K562 (cell line): ENCODE results near the gene SSR4. TPM values are rescaled to one million over a fixed set of nuclear protein-coding genes. Genes with fewer than 3 reads are reported as not detected.

Experiments used
- FOXM1 ChIP-seq, 2 experiments: fragments of 450-650 bp in 1 of 2; sonication (generic) in 1 of 2; formaldehyde crosslinking in 1 of 2; IDR thresholded peaks; 2 replicates each; pipeline versions ENCODE4 v1.6.1 to v1.9.0; 2017 to 2022; ENCODE audit warnings: low read depth in 2 of 2, mild to moderate bottlenecking in 2 of 2, missing genetic modification reagents in 1 of 2, moderate library complexity in 1 of 2
- NR4A1 ChIP-seq, 2 experiments: fragments of 250-450 bp in 1 of 2; fragments of 450-650 bp in 1 of 2; sonication (Bioruptor Pico) in 1 of 2; IDR thresholded peaks; 2 replicates each; pipeline versions ENCODE4 v1.4.0 to v1.6.1; 2016 to 2020; ENCODE audit warnings: mild to moderate bottlenecking in 2 of 2, missing compliant biosample characterization in 1 of 2, missing genetic modification characterization in 1 of 2, moderate library complexity in 1 of 2
- XRCC5 ChIP-seq: fragments of 200-400 bp; formaldehyde crosslinking; IDR thresholded peaks from 2 replicates; pipeline ENCODE4 v1.6.1; 2017; ENCODE audit warnings: low read depth, mild to moderate bottlenecking, low read length
- polyA plus RNA-seq, 8 experiments: library from polyadenylated mRNA; depleted of rRNA in 4 of 8; stranded (reverse) in 5 of 8; unstranded in 3 of 8; fragments of >200 nt; fragmentation: Nextera tagmentation in 2 of 8; fragmentation: Illumina TruSeq in 1 of 8; extraction: Ambion mirVana in 2 of 8; extraction: Trizol in 1 of 8; gene quantifications; 2 replicates each; pipeline versions ENCODE4 v1.2.1 to v1.2.3, GENCODE V29; 2011 to 2014; ENCODE audit warnings: inconsistent platforms in 1 of 8, missing spikeins in 1 of 8
- total RNA-seq, 7 experiments: library from RNA; depleted of rRNA in 6 of 7; stranded (reverse); fragments of >200 nt in 6 of 7; fragmentation: Illumina TruSeq in 2 of 7; extraction: Trizol in 2 of 7; gene quantifications; 2 replicates each; pipeline versions ENCODE4 v1.2.1 to v1.2.3, GENCODE V29; 2011 to 2021; ENCODE audit warnings: low replicate concordance in 1 of 7
- TF ChIP-seq, protein P1 (sequence below): sonication (generic); formaldehyde crosslinking; IDR thresholded peaks from 2 replicates; pipeline ENCODE4 v1.8.0; 2023; ENCODE audit warnings: missing genetic modification reagents, mild to moderate bottlenecking, borderline replicate concordance
- TF ChIP-seq, protein P2 (sequence below): fragments of 250-450 bp; sonication (Bioruptor Pico); IDR thresholded peaks from 2 replicates; pipeline ENCODE4 v1.4.0; 2020; ENCODE audit warnings: mild to moderate bottlenecking, moderate library complexity

Gene SSR4
- total and polyA plus RNA-seq, 9 of the 15 experiments (the other 6 are each of a cell fraction or from before 2014, with no cell fraction given) = 146 to 492 (median 272) TPM

DNA sequence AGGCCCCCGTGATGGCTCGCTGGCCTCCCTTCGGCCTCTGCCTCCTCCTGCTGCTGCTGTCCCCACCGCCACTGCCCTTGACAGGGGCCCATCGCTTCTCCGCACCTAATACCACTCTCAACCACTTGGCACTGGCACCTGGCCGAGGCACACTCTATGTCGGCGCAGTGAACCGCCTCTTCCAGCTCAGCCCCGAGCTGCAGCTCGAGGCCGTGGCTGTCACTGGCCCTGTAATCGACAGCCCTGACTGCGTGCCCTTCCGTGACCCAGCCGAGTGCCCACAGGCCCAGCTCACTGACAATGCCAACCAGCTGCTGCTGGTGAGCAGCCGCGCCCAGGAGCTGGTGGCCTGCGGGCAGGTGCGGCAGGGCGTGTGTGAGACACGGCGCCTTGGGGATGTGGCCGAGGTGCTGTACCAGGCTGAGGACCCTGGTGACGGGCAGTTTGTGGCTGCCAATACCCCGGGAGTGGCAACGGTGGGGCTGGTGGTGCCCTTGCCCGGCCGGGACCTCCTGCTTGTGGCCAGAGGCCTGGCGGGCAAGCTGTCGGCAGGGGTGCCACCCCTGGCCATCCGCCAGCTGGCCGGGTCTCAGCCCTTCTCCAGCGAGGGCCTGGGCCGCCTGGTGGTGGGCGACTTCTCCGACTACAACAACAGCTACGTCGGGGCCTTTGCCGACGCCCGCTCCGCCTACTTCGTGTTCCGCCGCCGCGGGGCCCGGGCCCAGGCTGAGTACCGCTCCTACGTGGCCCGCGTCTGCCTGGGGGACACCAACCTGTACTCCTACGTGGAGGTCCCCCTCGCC, 27.4 kb upstream of the SSR4 start (continued):
- TF ChIP-seq, protein P1, sequence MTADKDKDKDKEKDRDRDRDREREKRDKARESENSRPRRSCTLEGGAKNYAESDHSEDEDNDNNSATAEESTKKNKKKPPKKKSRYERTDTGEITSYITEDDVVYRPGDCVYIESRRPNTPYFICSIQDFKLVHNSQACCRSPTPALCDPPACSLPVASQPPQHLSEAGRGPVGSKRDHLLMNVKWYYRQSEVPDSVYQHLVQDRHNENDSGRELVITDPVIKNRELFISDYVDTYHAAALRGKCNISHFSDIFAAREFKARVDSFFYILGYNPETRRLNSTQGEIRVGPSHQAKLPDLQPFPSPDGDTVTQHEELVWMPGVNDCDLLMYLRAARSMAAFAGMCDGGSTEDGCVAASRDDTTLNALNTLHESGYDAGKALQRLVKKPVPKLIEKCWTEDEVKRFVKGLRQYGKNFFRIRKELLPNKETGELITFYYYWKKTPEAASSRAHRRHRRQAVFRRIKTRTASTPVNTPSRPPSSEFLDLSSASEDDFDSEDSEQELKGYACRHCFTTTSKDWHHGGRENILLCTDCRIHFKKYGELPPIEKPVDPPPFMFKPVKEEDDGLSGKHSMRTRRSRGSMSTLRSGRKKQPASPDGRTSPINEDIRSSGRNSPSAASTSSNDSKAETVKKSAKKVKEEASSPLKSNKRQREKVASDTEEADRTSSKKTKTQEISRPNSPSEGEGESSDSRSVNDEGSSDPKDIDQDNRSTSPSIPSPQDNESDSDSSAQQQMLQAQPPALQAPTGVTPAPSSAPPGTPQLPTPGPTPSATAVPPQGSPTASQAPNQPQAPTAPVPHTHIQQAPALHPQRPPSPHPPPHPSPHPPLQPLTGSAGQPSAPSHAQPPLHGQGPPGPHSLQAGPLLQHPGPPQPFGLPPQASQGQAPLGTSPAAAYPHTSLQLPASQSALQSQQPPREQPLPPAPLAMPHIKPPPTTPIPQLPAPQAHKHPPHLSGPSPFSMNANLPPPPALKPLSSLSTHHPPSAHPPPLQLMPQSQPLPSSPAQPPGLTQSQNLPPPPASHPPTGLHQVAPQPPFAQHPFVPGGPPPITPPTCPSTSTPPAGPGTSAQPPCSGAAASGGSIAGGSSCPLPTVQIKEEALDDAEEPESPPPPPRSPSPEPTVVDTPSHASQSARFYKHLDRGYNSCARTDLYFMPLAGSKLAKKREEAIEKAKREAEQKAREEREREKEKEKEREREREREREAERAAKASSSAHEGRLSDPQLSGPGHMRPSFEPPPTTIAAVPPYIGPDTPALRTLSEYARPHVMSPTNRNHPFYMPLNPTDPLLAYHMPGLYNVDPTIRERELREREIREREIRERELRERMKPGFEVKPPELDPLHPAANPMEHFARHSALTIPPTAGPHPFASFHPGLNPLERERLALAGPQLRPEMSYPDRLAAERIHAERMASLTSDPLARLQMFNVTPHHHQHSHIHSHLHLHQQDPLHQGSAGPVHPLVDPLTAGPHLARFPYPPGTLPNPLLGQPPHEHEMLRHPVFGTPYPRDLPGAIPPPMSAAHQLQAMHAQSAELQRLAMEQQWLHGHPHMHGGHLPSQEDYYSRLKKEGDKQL (CRISPR knock-in tag) = no peak
- TF ChIP-seq NR4A1 (CRISPR knock-in tag; IDR thresholded peaks at IDR 0.05) (no peak), NR4A1 (tag; IDR thresholded peaks at IDR 0.05) (no peak), FOXM1 (IDR thresholded peaks at IDR 0.05; ENCODE audit: low read depth) (no peak), FOXM1 (CRISPR knock-in tag; IDR thresholded peaks at IDR 0.05; ENCODE audit: low read depth) (peak; percentile 63; the same call in 1 of the 2 replicates), XRCC5 (0 out of 2 replicates have a peak, but pooled peaks have one; percentile 0)
- TF ChIP-seq, protein P2, sequence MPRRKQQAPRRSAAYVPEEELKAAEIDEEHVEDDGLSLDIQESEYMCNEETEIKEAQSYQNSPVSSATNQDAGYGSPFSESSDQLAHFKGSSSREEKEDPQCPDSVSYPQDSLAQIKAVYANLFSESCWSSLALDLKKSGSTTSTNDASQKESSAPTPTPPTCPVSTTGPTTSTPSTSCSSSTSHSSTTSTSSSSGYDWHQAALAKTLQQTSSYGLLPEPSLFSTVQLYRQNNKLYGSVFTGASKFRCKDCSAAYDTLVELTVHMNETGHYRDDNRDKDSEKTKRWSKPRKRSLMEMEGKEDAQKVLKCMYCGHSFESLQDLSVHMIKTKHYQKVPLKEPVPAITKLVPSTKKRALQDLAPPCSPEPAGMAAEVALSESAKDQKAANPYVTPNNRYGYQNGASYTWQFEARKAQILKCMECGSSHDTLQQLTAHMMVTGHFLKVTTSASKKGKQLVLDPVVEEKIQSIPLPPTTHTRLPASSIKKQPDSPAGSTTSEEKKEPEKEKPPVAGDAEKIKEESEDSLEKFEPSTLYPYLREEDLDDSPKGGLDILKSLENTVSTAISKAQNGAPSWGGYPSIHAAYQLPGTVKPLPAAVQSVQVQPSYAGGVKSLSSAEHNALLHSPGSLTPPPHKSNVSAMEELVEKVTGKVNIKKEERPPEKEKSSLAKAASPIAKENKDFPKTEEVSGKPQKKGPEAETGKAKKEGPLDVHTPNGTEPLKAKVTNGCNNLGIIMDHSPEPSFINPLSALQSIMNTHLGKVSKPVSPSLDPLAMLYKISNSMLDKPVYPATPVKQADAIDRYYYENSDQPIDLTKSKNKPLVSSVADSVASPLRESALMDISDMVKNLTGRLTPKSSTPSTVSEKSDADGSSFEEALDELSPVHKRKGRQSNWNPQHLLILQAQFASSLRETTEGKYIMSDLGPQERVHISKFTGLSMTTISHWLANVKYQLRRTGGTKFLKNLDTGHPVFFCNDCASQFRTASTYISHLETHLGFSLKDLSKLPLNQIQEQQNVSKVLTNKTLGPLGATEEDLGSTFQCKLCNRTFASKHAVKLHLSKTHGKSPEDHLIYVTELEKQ = no peak
